Stimulated activated CD4-positive, alpha-beta T cell treated with anti-CD3 and anti-CD28 coated beads, TNF-alpha, amount 100 ng/mL, for 24 hours (primary cell): Measurements from ENCODE around the gene FETUB.
"Not testable (repeated sequence)": the region's sequence is repeated elsewhere in the genome, so short reads cannot be mapped to it uniquely, and the experiment has no call there.

Experiments used
- DNase-seq, 3 experiments: peaks; one replicate each; pipeline ENCODE4 v3.0.0-alpha.2; 2020; ENCODE audit warnings: low read depth in 3 of 3

The FETUB gene

GRCh38 chr3:186671051-186671450 lies 30.9 kb downstream of the FETUB start:
- no peak for DNase-seq

- DNase-seq, result no peak
Observed at GRCh38 chr3:186678604-186679003, 38.4 kb downstream of the FETUB start.

GRCh38 chr3:186679151-186679550 lies 39.0 kb downstream of the FETUB start:
- DNase-seq, result no peak

- DNase-seq, result no peak
Observed at GRCh38 chr3:186680869-186681268, 40.7 kb downstream of the FETUB start.

- DNase-seq, result no peak
Observed at GRCh38 chr3:186682812-186683211, 42.6 kb downstream of the FETUB start.

- DNase-seq, result no peak
Observed at GRCh38 chr3:186683979-186684378, 43.8 kb downstream of the FETUB start.

GRCh38 chr3:186686475-186686874 lies 46.3 kb downstream of the FETUB start:
- DNase-seq, result not testable (repeated sequence)

- no peak for DNase-seq
Observed at GRCh38 chr3:186687120-186687651, 47.0 kb downstream of the FETUB start.

GRCh38 chr3:186690304-186690703 lies 50.1 kb downstream of the FETUB start:
- not testable (repeated sequence) for DNase-seq

GRCh38 chr3:186691676-186692075 lies 51.5 kb downstream of the FETUB start:
- no peak for DNase-seq

- DNase-seq, result no peak
Observed at GRCh38 chr3:186693843-186694242, 53.6 kb downstream of the FETUB start.

- DNase-seq, result no peak
Observed at GRCh38 chr3:186694288-186695032, 54.3 kb downstream of the FETUB start.

- DNase-seq, result no peak
Observed at GRCh38 chr3:186696522-186696921, 56.3 kb downstream of the FETUB start.

GRCh38 chr3:186697510-186697909 lies 57.3 kb downstream of the FETUB start:
- no peak for DNase-seq

GRCh38 chr3:186700267-186700666 lies 60.1 kb downstream of the FETUB start:
- no peak for DNase-seq

GRCh38 chr3:186702451-186702850 lies 62.3 kb downstream of the FETUB start:
- DNase-seq, result not testable (repeated sequence)
